C4-2B (cell line): ENCODE results near the gene C14orf132.

Experiments
- CTCF ChIP-seq: fragments of 450-650 bp; conservative IDR thresholded peaks from 2 replicates; pipeline ENCODE4 v1.5.1; 2017; ENCODE audit warnings: mild to moderate bottlenecking
- ZFX ChIP-seq: fragments of 450-650 bp; IDR thresholded peaks from 2 replicates; pipeline ENCODE4 v1.6.1; 2017

GRCh38 chr14:95994593-95994928, 44.6 kb upstream of the C14orf132 start:
- TF ChIP-seq CTCF (peak; percentile 57), ZFX (no peak)
